H9 (cell line): Measurements from ENCODE around the gene C6orf62. TPM values are rescaled to one million over a fixed set of nuclear protein-coding genes. Genes with fewer than 3 reads are reported as not detected.
"Not testable (repeated sequence)": the region's sequence is repeated elsewhere in the genome, so short reads cannot be mapped to it uniquely, and the experiment has no call there.

ENCODE experiments used
- DNase-seq: peaks from one replicate; pipeline ENCODE4 v3.0.0-alpha.2; 2017
- H2AFZ ChIP-seq: one replicate; pipeline ENCODE4 v1.6.1; 2013; ENCODE audit warnings: mild to moderate bottlenecking, low read length, control low read depth, moderate library complexity
- H2AK5ac ChIP-seq: 2 replicates; pipeline ENCODE4 v1.6.1; 2013; ENCODE audit warnings: low read length, control low read depth, mixed read lengths; ENCODE audit not compliant: insufficient read length
- H2BK120ac ChIP-seq: one replicate; pipeline ENCODE4 v1.6.1; 2013; ENCODE audit warnings: low read depth, mild to moderate bottlenecking, low read length, control low read depth, inconsistent platforms; ENCODE audit not compliant: poor library complexity, severe bottlenecking
- H2BK12ac ChIP-seq: 2 replicates; pipeline ENCODE4 v1.6.1; 2013; ENCODE audit warnings: low read length, control low read depth, mixed read lengths, low read depth; ENCODE audit not compliant: insufficient read length
- H2BK15ac ChIP-seq: 2 replicates; pipeline ENCODE4 v1.6.1; 2013; ENCODE audit warnings: low read depth, low read length, control low read depth
- H2BK20ac ChIP-seq: one replicate; pipeline ENCODE4 v1.6.1; 2013; ENCODE audit warnings: low read depth, mild to moderate bottlenecking, low read length, control low read depth, inconsistent platforms; ENCODE audit not compliant: poor library complexity, severe bottlenecking
- H2BK5ac ChIP-seq: 2 replicates; pipeline ENCODE4 v1.6.1; 2013; ENCODE audit warnings: low read length, control low read depth, mixed read lengths; ENCODE audit not compliant: insufficient read length
- H3K14ac ChIP-seq: 2 replicates; pipeline ENCODE4 v1.6.1; 2013; ENCODE audit warnings: low read length, control low read depth; ENCODE audit not compliant: insufficient read depth
- H3K18ac ChIP-seq: 2 replicates; pipeline ENCODE4 v1.6.1; 2013; ENCODE audit warnings: low read depth, mild to moderate bottlenecking, mixed read lengths, low read length, control low read depth; ENCODE audit not compliant: insufficient read length
- H3K23ac ChIP-seq: 2 replicates; pipeline ENCODE4 v1.6.1; 2013; ENCODE audit warnings: low read length, control low read depth, mixed read lengths, low read depth; ENCODE audit not compliant: insufficient read length
- H3K23me2 ChIP-seq: 2 replicates; pipeline ENCODE4 v1.6.1; 2013; ENCODE audit warnings: low read depth, mild to moderate bottlenecking, mixed read lengths, low read length, control low read depth; ENCODE audit not compliant: insufficient read length, poor library complexity, severe bottlenecking
- H3K27ac ChIP-seq: 2 replicates; pipeline ENCODE4 v1.5.1; 2013; ENCODE audit warnings: low read length, control low read depth, mixed read lengths, low read depth; ENCODE audit not compliant: insufficient read length
- H3K27me3 ChIP-seq: 2 replicates; pipeline ENCODE4 v1.6.1; 2013; ENCODE audit warnings: low read length, control low read depth, inconsistent platforms; ENCODE audit not compliant: insufficient read depth
- H3K4ac ChIP-seq: 2 replicates; pipeline ENCODE4 v1.6.1; 2013; ENCODE audit warnings: low read depth, mild to moderate bottlenecking, control low read depth, inconsistent platforms, low read length, moderate library complexity
- H3K4me1 ChIP-seq: 2 replicates; pipeline ENCODE4 v1.6.1; 2013; ENCODE audit warnings: low read length, control low read depth, inconsistent platforms; ENCODE audit not compliant: insufficient read depth
- H3K4me2 ChIP-seq: 2 replicates; pipeline ENCODE4 v1.6.1; 2013; ENCODE audit warnings: low read length, control low read depth, mixed read lengths; ENCODE audit not compliant: insufficient read length, insufficient read depth
- H3K56ac ChIP-seq: 2 replicates; pipeline ENCODE4 v1.6.1; 2013; ENCODE audit warnings: low read depth, mild to moderate bottlenecking, mixed read lengths, low read length, control low read depth; ENCODE audit not compliant: insufficient read length
- H3K79me1 ChIP-seq: 2 replicates; pipeline ENCODE4 v1.6.1; 2013; ENCODE audit warnings: low read depth, mild to moderate bottlenecking, moderate library complexity, low read length, control low read depth, inconsistent platforms; ENCODE audit not compliant: insufficient read depth, poor library complexity, severe bottlenecking
- H3K79me2 ChIP-seq: 2 replicates; pipeline ENCODE4 v1.6.1; 2013; ENCODE audit warnings: low read length, control low read depth, inconsistent platforms; ENCODE audit not compliant: insufficient read depth
- H3K9ac ChIP-seq: 2 replicates; pipeline ENCODE4 v1.6.1; 2013; ENCODE audit warnings: low read length, control low read depth, mixed read lengths; ENCODE audit not compliant: insufficient read length; ENCODE audit errors: extremely low read depth
- H3K9me3 ChIP-seq: one replicate; pipeline ENCODE4 v1.6.1; 2013; ENCODE audit warnings: low read depth, low read length, inconsistent platforms; ENCODE audit not compliant: control insufficient read depth
- H3T11ph ChIP-seq: one replicate; pipeline ENCODE4 v1.6.1; 2013; ENCODE audit warnings: mild to moderate bottlenecking, low read length, control low read depth, inconsistent platforms
- H4K20me1 ChIP-seq: one replicate; pipeline ENCODE4 v1.6.1; 2013; ENCODE audit not compliant: control insufficient read depth, insufficient read length, insufficient read depth
- H4K5ac ChIP-seq: 2 replicates; pipeline ENCODE4 v1.6.1; 2013; ENCODE audit warnings: low read depth, mild to moderate bottlenecking, mixed read lengths, low read length, control low read depth; ENCODE audit not compliant: insufficient read length
- H4K8ac ChIP-seq: replicated peaks from 2 replicates; pipeline ENCODE4 v1.6.1; 2013; ENCODE audit warnings: low read length, control low read depth, mixed read lengths, low read depth; ENCODE audit not compliant: insufficient read length
- H4K91ac ChIP-seq: 2 replicates; pipeline ENCODE4 v1.6.1; 2013; ENCODE audit warnings: low read depth, mild to moderate bottlenecking, moderate library complexity, mixed read lengths, low read length, control low read depth; ENCODE audit not compliant: insufficient read length
- H3K27ac Mint-ChIP-seq, 3 experiments: 2 replicates in 2 of 3; 3 replicates in 1 of 3; pipeline ENCODE4 v1.8.0; 2020 to 2021; ENCODE audit warnings: mixed read lengths in 3 of 3, mild to moderate bottlenecking in 1 of 3, moderate library complexity in 1 of 3
- H3K27me3 Mint-ChIP-seq: 2 replicates; pipeline ENCODE4 v1.8.0; 2021; ENCODE audit warnings: low read depth, mild to moderate bottlenecking, moderate library complexity, mixed read lengths
- H3K36me3 Mint-ChIP-seq, 3 experiments: 2 replicates in 2 of 3; 3 replicates in 1 of 3; pipeline ENCODE4 v1.8.0; 2020 to 2021; ENCODE audit warnings: low read depth in 3 of 3, mixed read lengths in 3 of 3; ENCODE audit not compliant: insufficient read depth in 1 of 3
- H3K4me1 Mint-ChIP-seq, 2 experiments: 2 replicates each; pipeline ENCODE4 v1.8.0; 2020; ENCODE audit warnings: mixed read lengths in 2 of 2
- H3K4me3 Mint-ChIP-seq, 2 experiments: 2 replicates in 1 of 2; 3 replicates in 1 of 2; pipeline ENCODE4 v1.8.0; 2020 to 2021; ENCODE audit warnings: mild to moderate bottlenecking in 2 of 2, mixed read lengths in 2 of 2, moderate library complexity in 1 of 2
- H3K9me3 Mint-ChIP-seq, 2 experiments: 2 replicates in 1 of 2; 3 replicates in 1 of 2; pipeline ENCODE4 v1.8.0; 2020; ENCODE audit warnings: mild to moderate bottlenecking in 2 of 2, mixed read lengths in 2 of 2, moderate library complexity in 1 of 2
- CTCF ChIP-seq: fragments of 200-600 bp; sonication (generic); conservative IDR thresholded peaks from 3 replicates; pipeline ENCODE4 v1.8.0; 2021; ENCODE audit warnings: antibody characterized with exemption, mild to moderate bottlenecking
- WGBS: extraction: QIAGEN DNeasy Blood & Tissue Kit; methylation state at CpG from one replicate; pipeline ENCODE4 v1.1.7; 2013; ENCODE audit warnings: missing lambda C conversion rate, low lambda C conversion rate, mixed read lengths; ENCODE audit not compliant: insufficient read length; ENCODE audit errors: extremely low coverage; 5-methylcytosine and 5-hydroxymethylcytosine counted together
- total RNA-seq: library from RNA; stranded (reverse); gene quantifications from 2 replicates; pipeline ENCODE4 v1.2.1, GENCODE V29; 2021

The C6orf62 gene
- total RNA-seq, 1 experiment from 2014 or later: 125 TPM

GRCh38 chr6:24734166-24734565 lies 15.2 kb upstream of the C6orf62 start:
- no peak overlapping the region for H3K18ac ChIP-seq
- H3K36me3 Mint-ChIP-seq: peaks cover 8 to 22% (median 17%) of the 10 kb centered on the region in 3 experiments; a peak in 6 of 7 replicates
- no peak for TF ChIP-seq CTCF

GRCh38 chr6:24731456-24732134 lies 12.6 kb upstream of the C6orf62 start:
- H4K91ac ChIP-seq, H3K27ac ChIP-seq, H3K4me3 Mint-ChIP-seq, H2BK20ac ChIP-seq, H3K4me2 ChIP-seq, H2BK15ac ChIP-seq, H3K23me2 ChIP-seq, H2BK5ac ChIP-seq, H3K23ac ChIP-seq, H3K4me1 Mint-ChIP-seq, H3K56ac ChIP-seq, H3K9ac ChIP-seq, H3K27me3 Mint-ChIP-seq, H4K8ac ChIP-seq, H3K14ac ChIP-seq, H3T11ph ChIP-seq, H3K18ac ChIP-seq, H2BK12ac ChIP-seq, H2AFZ ChIP-seq, H3K79me1 ChIP-seq, H3K27ac Mint-ChIP-seq, H4K5ac ChIP-seq, H3K4ac ChIP-seq, H3K79me2 ChIP-seq, H2BK120ac ChIP-seq, H3K27me3 ChIP-seq, H3K4me1 ChIP-seq, H4K20me1 ChIP-seq, DNase-seq, H2AK5ac ChIP-seq, H3K9me3 ChIP-seq: not testable (repeated sequence)
- H3K36me3 Mint-ChIP-seq: peaks cover 8 to 22% (median 17%) of the 10 kb centered on the region in 3 experiments; a peak in 6 of 7 replicates
- peaks cover 34 to 37% of the 10 kb centered on the region in 2 experiments for H3K9me3 Mint-ChIP-seq
- WGBS: no CpG with 5 or more reads among the region's 6 CpGs

More at GRCh38 chr6:24734166-24734565, 15.2 kb upstream of the C6orf62 start:
- H3K27me3 ChIP-seq: no peaks in the 10 kb centered on the region
- no peaks in the 10 kb centered on the region for H3K4me1 ChIP-seq
- H3K27ac ChIP-seq: no peak overlapping the region
- no peak overlapping the region for H3K27ac Mint-ChIP-seq
- H2AK5ac ChIP-seq: no peak overlapping the region
- no CpG with 5 or more reads among the region's 1 CpG for WGBS
- no peak overlapping the region for H2BK12ac ChIP-seq
- H3K79me1 ChIP-seq: no peaks in the 10 kb centered on the region
- H4K8ac ChIP-seq: no peak overlapping the region
- H3K23me2 ChIP-seq: no peaks in the 10 kb centered on the region
- H2BK20ac ChIP-seq: no peak overlapping the region
- H3K27me3 Mint-ChIP-seq: peaks cover 1% of the 10 kb centered on the region; the same call in 1 of the 2 replicates
- H3T11ph ChIP-seq: no peak overlapping the region
- H3K56ac ChIP-seq: no peak overlapping the region
- no peaks in the 10 kb centered on the region for H3K79me2 ChIP-seq
- no peak overlapping the region for H2AFZ ChIP-seq
- H3K9me3 ChIP-seq: peaks cover 10% of the 10 kb centered on the region
- H2BK120ac ChIP-seq: no peak overlapping the region
- H3K14ac ChIP-seq: no peak overlapping the region
- H3K4me3 Mint-ChIP-seq: no peak overlapping the region
- H3K4ac ChIP-seq: no peak overlapping the region
- no peaks in the 10 kb centered on the region for H3K4me1 Mint-ChIP-seq
- H2BK5ac ChIP-seq: no peak overlapping the region
- no peak overlapping the region for H4K91ac ChIP-seq
- no peak overlapping the region for H4K5ac ChIP-seq
- no peak overlapping the region for H3K4me2 ChIP-seq
- no peak overlapping the region for H3K23ac ChIP-seq
- DNase-seq: no peak
- H2BK15ac ChIP-seq: no peak overlapping the region
- no peaks in the 10 kb centered on the region for H4K20me1 ChIP-seq
- H3K9ac ChIP-seq: no peak overlapping the region
- peaks cover 33 to 34% of the 10 kb centered on the region in 2 experiments for H3K9me3 Mint-ChIP-seq
